Measurements from ENCODE around the gene SIN3A.
"Not testable (repeated sequence)": the region's sequence is repeated elsewhere in the genome, so short reads cannot be mapped to it uniquely, and the experiment has no call there.

Gene SIN3A

GRCh38 chr15:75353604-75354003 is 97.9 kb downstream of the SIN3A start:
- no peak for DNase-seq

GRCh38 chr15:75352186-75353080 is 99.1 kb downstream of the SIN3A start:
- no peak for DNase-seq

- no peak for DNase-seq
These were observed 100.7 kb downstream of the SIN3A start for GRCh38 chr15:75350601-75351361.

- peak; percentile 87 to 88 for DNase-seq
These were observed 101.5 kb downstream of the SIN3A start for GRCh38 chr15:75349851-75350588.

GRCh38 chr15:75349351-75349669 is 102.2 kb downstream of the SIN3A start:
- DNase-seq: not testable (repeated sequence)

- no peak for DNase-seq
These were observed 102.7 kb downstream of the SIN3A start for GRCh38 chr15:75348562-75349350.

GRCh38 chr15:75348034-75348561 is 103.4 kb downstream of the SIN3A start:
- peak in 1 of 2 donors; percentile 16 for DNase-seq

GRCh38 chr15:75347222-75348033 is 104.1 kb downstream of the SIN3A start:
- peak; percentile 55 to 81 for DNase-seq

- DNase-seq: no peak
These were observed 104.7 kb downstream of the SIN3A start, which contains the start of gene NEIL1 for GRCh38 chr15:75346796-75347221. Gene NEIL1 (plus strand): TSS chr15:75347039. CDS start chr15:75348906, 1,867 bp downstream.

- not testable (repeated sequence) for DNase-seq
These were observed 107.5 kb downstream of the SIN3A start for GRCh38 chr15:75343953-75344352.

GRCh38 chr15:75342221-75342620 is 109.3 kb downstream of the SIN3A start:
- DNase-seq: no peak

- no peak for DNase-seq
These were observed 111.8 kb downstream of the SIN3A start for GRCh38 chr15:75339531-75340240.

- DNase-seq: no peak
These were observed 112.7 kb downstream of the SIN3A start for GRCh38 chr15:75338661-75339240.

GRCh38 chr15:75335705-75336355 is 115.7 kb downstream of the SIN3A start, which contains the start of gene COMMD4:
Gene COMMD4 (plus strand): TSS chr15:75336063. CDS start chr15:75336090, 27 bp downstream.
- DNase-seq: peak; percentile 58 to 79

GRCh38 chr15:75335313-75335704 is 116.2 kb downstream of the SIN3A start:
- no peak for DNase-seq

GRCh38 chr15:75333654-75334419 is 117.7 kb downstream of the SIN3A start:
- DNase-seq: not testable (repeated sequence)

- DNase-seq: not testable (repeated sequence)
These were observed 119.4 kb downstream of the SIN3A start for GRCh38 chr15:75332093-75332492.

GRCh38 chr15:75329571-75329970 is 121.9 kb downstream of the SIN3A start:
- DNase-seq: no peak

All from CD4-positive, alpha-beta T cell treated with Interferon alpha-2 for 1 hour (primary cell).